Epithelial cell of proximal tubule (primary cell): ENCODE results near the gene C1orf35. TPM values are rescaled to one million over a fixed set of nuclear protein-coding genes. Genes with fewer than 3 reads are reported as not detected.

Experiments used
- DNase-seq: peaks from one replicate; pipeline ENCODE4 v3.0.0-alpha.2; 2011; ENCODE audit warnings: low read depth
- H3K4me3 ChIP-seq: 2 replicates; pipeline ENCODE4 v1.5.1; 2011; ENCODE audit warnings: low read depth, mild to moderate bottlenecking, low read length
- CTCF ChIP-seq: conservative IDR thresholded peaks from 2 replicates; pipeline ENCODE4 v1.5.1; 2012; ENCODE audit warnings: low read depth, mild to moderate bottlenecking, low read length
- total RNA-seq: library from RNA; depleted of rRNA; stranded (reverse); fragments of >200 nt; gene quantifications from 2 replicates; pipeline ENCODE4 v1.2.3, GENCODE V29; 2015

C1orf35 gene
- total RNA-seq, 1 donor from 2014 or later = 23.8 TPM

GRCh38 chr1:228098323-228098931 lies 4.7 kb downstream of the C1orf35 start:
- H3K4me3 ChIP-seq = no peak overlapping the region
- no peak for DNase-seq
- no peak for TF ChIP-seq CTCF

- TF ChIP-seq CTCF = no peak
- DNase-seq = no peak
- H3K4me3 ChIP-seq = no peak overlapping the region
Measured at GRCh38 chr1:228097333-228098081, 5.6 kb downstream of the C1orf35 start.

- no peak for TF ChIP-seq CTCF
- no peak for DNase-seq
- H3K4me3 ChIP-seq = no peak overlapping the region
Measured at GRCh38 chr1:228096416-228097332, 6.5 kb downstream of the C1orf35 start.

- H3K4me3 ChIP-seq = no peak overlapping the region
- DNase-seq = no peak
- no peak for TF ChIP-seq CTCF
Measured at GRCh38 chr1:228095938-228096337, 7.2 kb downstream of the C1orf35 start.

GRCh38 chr1:228095161-228095560 lies 8.0 kb downstream of the C1orf35 start:
- no peak overlapping the region for H3K4me3 ChIP-seq
- no peak for TF ChIP-seq CTCF
- DNase-seq = no peak

- no peak for DNase-seq
- TF ChIP-seq CTCF = no peak
- H3K4me3 ChIP-seq = no peak overlapping the region
Measured at GRCh38 chr1:228094432-228095016, 8.6 kb downstream of the C1orf35 start.
